Skeletal muscle cell (primary cell): ENCODE data around the gene PDIA5.

ENCODE experiments used
- DNase-seq: peaks from one replicate; pipeline ENCODE4 v3.0.0-alpha.2; 2010; ENCODE audit warnings: low read depth
- H3K4me3 ChIP-seq: 2 replicates; pipeline ENCODE4 v1.5.1; 2011; ENCODE audit warnings: low read depth, mild to moderate bottlenecking, control low read depth, low read length, moderate library complexity

PDIA5 gene

DNA sequence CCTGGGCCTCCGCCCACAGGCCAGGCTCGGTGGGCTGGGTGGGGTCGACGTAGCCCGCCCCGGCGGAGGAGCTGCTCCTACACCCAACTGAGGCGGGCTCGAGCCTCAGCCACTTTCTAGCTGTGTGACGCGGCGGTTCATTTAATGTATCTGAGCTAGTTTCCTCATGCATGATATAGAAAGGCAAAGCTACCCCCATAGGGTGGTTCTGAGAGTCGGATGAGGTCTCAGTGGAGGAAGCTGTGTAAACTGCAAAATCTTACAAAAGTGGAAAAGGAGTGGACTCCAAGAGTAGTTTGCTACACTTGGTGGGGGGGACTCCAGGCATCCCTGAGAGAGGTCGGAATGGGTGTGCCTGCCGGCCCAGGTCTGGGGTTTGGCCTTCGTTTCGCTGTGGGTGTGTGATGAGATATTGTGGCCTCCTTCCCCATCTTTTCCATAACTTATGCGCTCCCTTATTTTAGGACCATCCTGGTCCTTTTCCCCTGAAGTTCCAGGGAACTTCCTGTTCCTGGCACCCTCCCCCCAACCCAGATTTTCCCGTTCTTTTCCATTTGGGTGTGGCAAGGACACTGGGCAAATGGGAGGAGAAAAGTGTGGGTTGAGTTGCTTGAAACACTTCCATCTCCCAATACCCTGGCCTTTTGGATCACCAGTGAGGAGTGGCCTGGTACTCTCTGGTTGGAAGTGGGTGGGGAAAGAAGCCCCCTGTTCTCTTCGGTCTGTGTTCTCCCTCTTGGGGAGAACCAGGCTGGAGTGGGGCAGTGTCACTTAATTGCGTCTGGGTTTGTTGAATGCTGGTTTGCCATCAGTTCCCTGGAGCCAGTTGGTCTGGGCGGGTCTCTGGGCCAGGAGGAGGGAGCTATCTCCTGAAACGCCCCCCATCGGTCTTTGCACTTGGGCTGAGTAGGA lies 1.1 kb downstream of the PDIA5 start:
- peak overlapping the region; percentile 96 for H3K4me3 ChIP-seq
- no peak for DNase-seq

DNA sequence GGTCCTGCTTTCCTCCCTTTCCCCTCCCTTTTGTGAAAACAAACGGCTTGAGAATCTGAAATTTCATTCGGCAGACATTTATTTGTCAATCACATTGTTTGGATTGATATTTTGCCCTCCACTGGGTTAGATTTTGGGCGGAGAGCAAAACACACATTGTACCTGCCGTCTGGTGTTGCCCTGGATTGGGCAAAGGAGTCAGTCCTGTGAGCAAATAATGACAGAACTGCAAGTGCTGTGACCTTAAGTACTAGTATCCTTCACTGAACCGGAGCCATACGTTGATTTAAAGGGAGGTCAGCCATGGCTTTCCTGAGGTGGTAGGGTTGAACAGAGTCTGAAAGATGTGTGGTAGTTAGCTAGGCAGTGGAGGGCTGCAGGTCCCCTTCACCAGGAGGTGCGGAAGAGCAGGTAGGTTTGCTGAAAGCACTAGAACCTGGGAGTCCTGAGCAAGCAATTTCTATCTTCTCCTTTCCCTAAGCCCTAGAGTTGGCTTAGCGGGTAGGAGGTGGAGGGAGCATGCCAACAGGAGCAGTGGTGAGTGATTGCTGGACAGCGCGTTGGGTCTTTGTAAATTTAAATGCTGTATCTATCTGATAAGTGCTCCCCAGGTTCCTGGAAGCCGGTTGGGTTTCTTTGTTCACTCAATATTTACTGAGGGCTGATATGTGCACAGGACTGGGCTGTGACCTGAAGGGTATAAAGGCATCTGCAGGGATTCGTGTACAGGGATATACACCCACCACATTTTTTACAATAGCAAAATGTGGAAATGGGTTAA lies 2.0 kb downstream of the PDIA5 start:
- no peak for DNase-seq
- peak overlapping the region; percentile 96 for H3K4me3 ChIP-seq

DNA sequence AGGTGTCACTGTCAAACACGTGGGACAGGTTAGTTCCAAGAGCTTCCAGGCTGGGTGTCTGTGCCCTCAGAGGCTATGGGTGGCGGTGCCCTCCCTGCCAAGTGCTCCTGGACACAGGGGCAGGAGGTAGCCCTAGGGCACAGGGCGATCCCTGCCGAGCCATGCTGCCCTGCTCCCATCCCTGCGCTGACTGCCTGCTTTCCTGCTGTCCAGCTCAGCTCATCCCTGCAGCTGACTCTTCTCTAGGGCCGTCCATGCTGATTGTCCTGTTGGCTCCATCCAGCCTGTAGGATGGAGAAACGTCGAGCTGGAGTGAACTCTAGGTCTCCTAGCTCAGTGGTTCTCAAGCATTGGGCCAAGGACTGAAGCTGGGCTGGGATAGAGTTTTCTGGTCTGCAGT lies 3.7 kb downstream of the PDIA5 start:
- DNase-seq, result no peak
- no peak overlapping the region for H3K4me3 ChIP-seq

DNA sequence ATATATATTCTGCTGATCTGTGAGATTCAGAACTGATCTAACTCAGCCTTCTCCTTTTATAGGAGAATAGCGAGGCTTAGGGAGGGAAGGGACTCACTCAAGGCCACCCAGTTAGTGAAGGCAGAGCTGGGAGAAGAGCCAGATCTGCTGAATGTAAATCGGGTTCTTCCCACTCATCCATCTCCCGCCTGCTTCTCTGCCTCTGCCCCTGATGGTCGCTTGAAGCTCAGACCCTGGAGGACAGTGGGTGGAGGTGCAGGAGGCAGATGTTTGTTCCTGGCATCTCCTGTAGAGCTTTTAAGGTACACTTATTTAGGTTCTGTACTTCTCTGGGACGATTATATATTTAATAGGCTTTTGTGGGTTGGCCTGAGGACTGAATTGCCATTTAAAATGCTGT lies 4.3 kb downstream of the PDIA5 start:
- no peak overlapping the region for H3K4me3 ChIP-seq
- DNase-seq, result no peak

DNA sequence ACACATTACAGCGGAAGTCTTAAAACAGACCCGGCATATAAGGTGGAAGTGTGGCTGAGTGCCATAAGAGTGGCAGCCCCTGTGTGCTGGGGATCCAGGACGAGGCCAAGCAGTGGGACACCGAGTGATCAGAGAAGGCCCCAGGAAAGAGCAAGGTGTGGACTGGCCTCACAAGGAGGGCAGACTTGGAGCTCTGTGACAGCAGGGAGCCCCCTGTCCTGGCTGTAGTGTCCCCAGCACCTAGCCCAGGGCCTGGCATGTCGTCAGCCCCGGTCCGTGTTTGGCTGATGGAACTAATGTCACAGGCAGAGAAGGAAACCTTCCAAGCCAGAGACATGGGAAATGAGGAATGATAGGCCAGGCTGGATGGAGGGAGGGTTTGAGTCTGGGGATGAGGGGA lies 4.8 kb downstream of the PDIA5 start:
- H3K4me3 ChIP-seq, result no peak overlapping the region
- DNase-seq, result no peak

GRCh38 chr3:123072152-123072551 lies 5.3 kb downstream of the PDIA5 start:
- no peak overlapping the region for H3K4me3 ChIP-seq
- no peak for DNase-seq

GRCh38 chr3:123072564-123072963 lies 5.7 kb downstream of the PDIA5 start:
- H3K4me3 ChIP-seq, result no peak overlapping the region
- DNase-seq, result no peak

DNA sequence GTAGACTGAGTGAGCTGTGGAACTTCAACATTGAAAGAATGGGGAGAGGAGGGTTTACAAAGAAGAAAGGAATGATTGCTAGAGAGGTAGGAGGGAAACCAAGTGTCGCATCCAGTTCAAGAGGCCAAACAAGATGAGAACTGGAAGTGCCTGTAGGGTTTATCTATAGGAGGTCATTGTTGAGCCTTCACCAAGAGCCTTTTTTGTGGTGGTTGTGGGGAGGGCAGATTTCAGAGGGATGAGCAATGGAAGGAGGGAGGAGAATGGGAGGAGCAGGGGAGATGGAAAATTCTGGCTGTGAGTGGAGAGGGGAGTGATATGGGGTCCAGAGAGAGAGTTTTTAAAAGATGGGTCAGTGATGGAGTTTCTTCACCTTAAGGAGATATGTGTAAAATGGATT lies 8.5 kb downstream of the PDIA5 start:
- H3K4me3 ChIP-seq, result no peak overlapping the region
- DNase-seq, result no peak

GRCh38 chr3:123076112-123076495 lies 9.3 kb downstream of the PDIA5 start:
- H3K4me3 ChIP-seq, result no peak overlapping the region
- no peak for DNase-seq

GRCh38 chr3:123076496-123077418 lies 9.9 kb downstream of the PDIA5 start:
- H3K4me3 ChIP-seq, result no peak overlapping the region
- DNase-seq, result no peak

- no peak for DNase-seq
- H3K4me3 ChIP-seq, result no peak overlapping the region
These were observed 11.3 kb downstream of the PDIA5 start for GRCh38 chr3:123078101-123078500.

DNA sequence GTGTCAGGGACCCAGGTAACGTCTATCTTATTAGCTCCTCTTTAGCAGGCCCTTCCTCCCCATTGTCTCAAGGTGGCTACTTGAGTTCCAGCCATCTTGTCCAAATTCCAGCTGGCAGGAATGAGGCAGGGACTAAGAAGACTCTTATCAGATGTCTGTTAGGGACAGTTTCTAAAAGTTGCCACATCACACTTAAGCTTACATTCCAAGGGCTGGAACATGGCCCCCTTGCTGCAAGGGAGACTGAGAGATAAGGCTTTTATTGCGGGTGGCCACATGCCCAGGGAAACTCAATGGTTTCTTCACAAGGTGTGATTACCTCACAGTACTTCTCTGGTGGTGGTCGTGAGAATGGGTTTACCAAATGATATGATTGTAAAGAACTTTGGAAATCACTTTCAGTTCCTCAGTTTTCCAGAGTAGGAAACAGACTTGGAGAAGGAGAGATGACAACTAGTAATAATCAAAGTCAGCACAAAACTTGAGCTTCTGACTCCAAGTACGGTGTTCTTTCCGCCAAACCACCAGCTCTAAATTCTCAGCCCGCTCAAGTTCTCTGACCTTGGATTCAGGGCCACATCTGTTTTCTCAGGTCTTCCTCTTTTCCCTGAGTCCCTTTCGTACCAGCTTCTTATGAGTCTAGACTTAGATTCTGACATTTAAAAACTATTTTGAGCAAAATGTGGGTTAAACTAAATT lies 14.2 kb downstream of the PDIA5 start:
- no peak for DNase-seq
- H3K4me3 ChIP-seq, result no peak overlapping the region

DNA sequence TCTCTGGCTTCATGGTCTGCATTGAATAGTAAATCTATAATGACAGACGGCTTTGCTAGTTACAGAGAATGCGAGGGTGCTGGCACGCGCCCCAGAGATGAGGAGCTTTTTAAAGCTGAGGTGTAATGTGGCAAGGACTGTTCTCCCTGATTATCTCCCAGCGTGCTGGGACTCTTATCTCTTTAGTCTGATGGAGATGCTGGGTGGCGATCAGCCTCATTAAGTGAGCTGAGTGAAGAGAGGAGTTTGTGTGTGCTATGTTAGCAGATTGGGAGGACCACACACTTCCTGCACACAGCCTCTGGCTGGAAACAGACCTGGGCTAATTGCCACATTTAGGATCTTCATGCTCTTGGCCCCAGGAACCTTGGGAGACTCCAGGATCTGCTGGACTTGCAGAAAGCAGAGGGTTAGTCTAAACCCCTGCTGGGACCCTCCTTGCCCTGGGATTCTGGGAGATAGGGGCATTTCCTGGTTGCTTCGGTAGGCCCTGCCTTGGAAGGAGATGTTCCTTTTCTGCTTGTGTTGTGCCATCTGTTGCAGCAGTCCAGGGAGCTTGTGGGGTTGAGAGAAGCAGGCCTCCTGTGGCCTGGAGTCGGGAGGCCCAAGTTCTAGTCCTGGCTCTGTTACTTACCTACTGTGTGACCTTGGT lies 15.0 kb downstream of the PDIA5 start:
- DNase-seq, result no peak
- no peak overlapping the region for H3K4me3 ChIP-seq

GRCh38 chr3:123082370-123083065 lies 15.7 kb downstream of the PDIA5 start:
- no peak for DNase-seq

DNA sequence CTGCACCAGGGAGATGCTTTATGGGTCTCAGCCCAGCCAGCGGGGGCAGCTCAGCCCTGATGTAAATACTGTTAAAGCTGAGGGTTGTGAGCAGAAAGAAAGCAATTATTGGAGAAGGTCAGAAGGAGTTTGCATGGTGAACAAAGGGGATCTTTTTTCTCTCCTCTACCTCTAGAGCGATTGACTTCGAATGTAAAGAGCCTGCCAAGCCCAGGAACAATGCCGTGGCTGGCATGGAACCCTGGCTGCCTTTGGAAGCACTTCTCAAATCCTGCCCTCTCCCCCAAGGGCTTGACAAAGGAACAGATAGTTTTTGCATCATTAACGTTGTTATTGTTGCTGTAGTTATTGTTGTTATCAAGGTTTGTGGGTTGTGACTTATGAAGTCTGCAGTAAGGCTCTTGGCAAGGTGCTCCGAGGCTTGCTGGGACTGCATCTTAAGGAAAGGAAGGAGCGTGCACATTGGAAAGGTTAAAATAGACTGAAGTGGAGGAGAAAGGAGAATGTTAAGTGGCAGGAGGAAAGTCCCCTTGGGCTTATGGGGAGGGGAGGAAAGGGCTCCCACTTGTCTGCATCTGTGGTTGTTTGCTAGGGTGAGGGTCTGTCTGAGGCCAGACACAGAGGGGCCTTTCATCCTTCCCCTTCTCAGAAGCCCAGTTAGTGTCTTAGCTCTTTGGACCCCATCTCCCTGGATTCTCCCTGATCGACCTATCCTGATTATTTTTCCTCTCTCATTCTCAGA lies 16.7 kb downstream of the PDIA5 start:
- H3K4me3 ChIP-seq, result no peak overlapping the region
- no peak for DNase-seq

More at GRCh38 chr3:123082370-123083065, 15.7 kb downstream of the PDIA5 start:
- H3K4me3 ChIP-seq, result no peak overlapping the region

GRCh38 chr3:123084192-123084591 lies 17.4 kb downstream of the PDIA5 start:
- DNase-seq, result no peak

DNA sequence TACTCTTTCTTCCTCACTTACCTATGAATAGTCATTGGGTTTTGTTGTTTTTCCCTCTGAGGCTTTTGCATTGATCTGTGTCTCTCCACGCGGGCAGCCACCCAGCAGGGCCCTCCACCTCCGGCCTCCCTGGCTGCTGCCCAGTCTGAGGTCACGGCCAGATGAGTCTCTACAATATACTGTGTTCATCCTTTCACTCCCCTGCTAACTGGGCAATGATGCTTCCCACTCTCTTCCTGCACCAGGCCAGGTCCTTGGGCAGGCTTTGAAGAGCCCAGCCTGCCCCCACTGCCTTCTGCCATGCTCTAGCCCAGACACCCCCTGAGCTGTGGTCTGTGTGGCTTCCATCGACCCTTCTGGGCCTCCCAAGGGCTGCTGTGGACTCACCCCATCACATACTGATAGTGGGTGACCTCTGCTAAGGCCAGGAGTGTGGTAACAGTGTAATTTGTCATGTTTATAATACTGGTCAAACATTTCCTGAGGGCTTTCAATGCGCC lies 18.0 kb downstream of the PDIA5 start:
- no peak overlapping the region for H3K4me3 ChIP-seq
- DNase-seq, result no peak

More at GRCh38 chr3:123084192-123084591, 17.4 kb downstream of the PDIA5 start:
- H3K4me3 ChIP-seq, result no peak overlapping the region
